AG04449 (cell line): ENCODE data around the gene HOMER2.

Experiments
- CTCF ChIA-PET: fragments of 350-600 bp; formaldehyde crosslinking; extraction: SDS; loops from one replicate; lab custom pipeline; 2021; ENCODE audit warnings: antibody characterized with exemption; lab: Yijun Ruan, JAX
- POLR2A ChIA-PET: fragments of 400-600, 350-600 bp; formaldehyde crosslinking; extraction: SDS; loops from one replicate; lab custom pipeline; 2020; ENCODE audit warnings: antibody characterized with exemption, inconsistent platforms; lab: Yijun Ruan, JAX
- DNase-seq: peaks from one replicate; pipeline ENCODE4 v3.0.0-alpha.2; 2010; ENCODE audit warnings: low read depth, low spot score
- H3K4me3 ChIP-seq: 2 replicates; pipeline ENCODE4 v1.5.1; 2011; ENCODE audit warnings: low read depth, mild to moderate bottlenecking, control low read depth, low read length
- CTCF ChIP-seq: IDR thresholded peaks from one replicate; pipeline ENCODE4 v1.5.1; 2011; ENCODE audit warnings: mild to moderate bottlenecking, moderate library complexity, low read length, control low read depth, inconsistent platforms; ENCODE audit not compliant: insufficient read depth; ENCODE audit errors: missing control alignments

The HOMER2 gene

GRCh38 chr15:82858932-82859331, 93.6 kb downstream of the HOMER2 start:
- DNase-seq = no peak
- TF ChIP-seq CTCF = no peak
- ChIA-PET CTCF (interaction anchor here (1.1 kb wide), 1 partner anchor 10 kb away, joined by 4 read pairs; no protein-coding TSS in a partner anchor), POLR2A (no interaction called here)
- no peak overlapping the region for H3K4me3 ChIP-seq

- H3K4me3 ChIP-seq = no peak overlapping the region
- no peak for TF ChIP-seq CTCF
- DNase-seq = no peak
- CTCF ChIA-PET = interaction anchor here (0.6 to 1.0 kb wide), 2 partner anchors 9 to 383 kb away, joined by 3 read pairs; no protein-coding TSS in a partner anchor
- POLR2A ChIA-PET = no interaction called here
Measured at GRCh38 chr15:82856397-82857170, 95.9 kb downstream of the HOMER2 start.

DNA sequence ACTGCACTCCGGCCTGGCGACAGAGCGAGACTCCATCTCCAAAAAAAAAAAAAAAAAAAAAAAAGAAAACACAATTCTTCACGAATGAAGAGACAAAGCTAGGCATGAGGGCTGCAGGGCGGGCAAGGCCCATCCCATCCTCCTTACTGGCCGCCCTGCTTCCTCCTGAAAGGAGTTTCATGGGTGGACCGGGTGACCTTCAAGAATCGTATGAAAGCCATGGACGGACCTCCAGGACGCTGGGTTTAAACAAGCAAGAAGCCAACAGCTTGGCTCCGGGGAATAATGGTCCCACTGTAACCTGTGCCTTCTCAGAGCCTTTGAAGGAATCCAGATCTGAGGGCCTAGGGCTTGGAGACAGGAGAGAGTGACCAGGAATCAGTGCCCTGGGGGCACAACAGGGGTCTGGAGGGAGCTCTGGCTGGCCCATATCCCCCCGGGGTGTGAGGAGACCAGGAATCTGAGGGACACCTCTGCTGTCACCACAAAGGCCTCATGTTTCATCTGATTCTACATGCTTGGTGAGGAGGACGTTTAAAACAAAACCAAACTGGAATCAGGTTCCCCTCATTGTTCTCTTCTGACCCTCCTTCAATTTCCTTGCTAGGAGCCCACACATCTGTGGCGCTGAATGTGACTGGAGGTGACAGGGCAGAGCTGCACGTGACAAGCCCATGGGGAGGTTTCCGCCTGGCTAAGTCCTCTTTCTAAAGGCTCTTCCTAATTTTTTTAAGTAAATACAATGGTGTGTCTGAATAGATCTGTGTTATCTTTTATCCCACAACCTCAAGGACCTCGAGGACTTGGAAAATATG, 97.0 kb downstream of the HOMER2 start:
- POLR2A ChIA-PET = no interaction called here
- CTCF ChIA-PET = interaction anchor here (1.0 kb wide), 1 partner anchor 10 kb away, joined by 3 read pairs; no protein-coding TSS in a partner anchor
- H3K4me3 ChIP-seq = no peak overlapping the region
- no peak for TF ChIP-seq CTCF
- DNase-seq = no peak

DNA sequence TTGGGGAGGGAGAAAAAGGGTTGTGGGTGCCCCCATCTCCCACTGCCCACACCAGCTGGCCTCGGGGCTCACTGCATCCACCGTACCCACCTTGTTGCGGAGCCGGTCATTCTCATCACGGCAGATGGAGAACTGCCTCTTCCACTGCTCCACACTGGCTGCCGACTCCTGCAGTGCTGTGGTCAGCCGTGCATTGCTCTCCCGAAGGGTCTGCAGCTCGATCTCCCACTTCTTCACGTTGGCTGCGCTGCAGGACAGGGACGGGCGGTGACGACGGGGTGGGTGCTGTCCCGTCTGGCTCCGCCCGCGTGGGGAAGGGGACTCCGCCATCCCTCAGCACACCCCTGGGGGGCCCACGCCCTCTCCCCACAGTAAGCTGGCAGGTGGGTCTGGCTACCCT, 98.0 kb downstream of the HOMER2 start:
- TF ChIP-seq CTCF = no peak
- CTCF ChIA-PET = no interaction called here

GRCh38 chr15:82852941-82853561, 99.5 kb downstream of the HOMER2 start:
- ChIA-PET POLR2A (no interaction called here), CTCF (no interaction called here)
- DNase-seq = no peak
- no peak for TF ChIP-seq CTCF
- H3K4me3 ChIP-seq = no peak overlapping the region

More for the DNA sequence above, 98.0 kb downstream of the HOMER2 start:
- POLR2A ChIA-PET = no interaction called here
- no peak overlapping the region for H3K4me3 ChIP-seq
- no peak for DNase-seq
